Measurements from ENCODE around the gene CD7. TPM values are rescaled to one million over a fixed set of nuclear protein-coding genes. Genes with fewer than 3 reads are reported as not detected.

The CD7 gene
- total and polyA plus RNA-seq, 2 donors (not counting 3 experiments of a cell fraction or from before 2014, with no cell fraction given) = not detected

DNA sequence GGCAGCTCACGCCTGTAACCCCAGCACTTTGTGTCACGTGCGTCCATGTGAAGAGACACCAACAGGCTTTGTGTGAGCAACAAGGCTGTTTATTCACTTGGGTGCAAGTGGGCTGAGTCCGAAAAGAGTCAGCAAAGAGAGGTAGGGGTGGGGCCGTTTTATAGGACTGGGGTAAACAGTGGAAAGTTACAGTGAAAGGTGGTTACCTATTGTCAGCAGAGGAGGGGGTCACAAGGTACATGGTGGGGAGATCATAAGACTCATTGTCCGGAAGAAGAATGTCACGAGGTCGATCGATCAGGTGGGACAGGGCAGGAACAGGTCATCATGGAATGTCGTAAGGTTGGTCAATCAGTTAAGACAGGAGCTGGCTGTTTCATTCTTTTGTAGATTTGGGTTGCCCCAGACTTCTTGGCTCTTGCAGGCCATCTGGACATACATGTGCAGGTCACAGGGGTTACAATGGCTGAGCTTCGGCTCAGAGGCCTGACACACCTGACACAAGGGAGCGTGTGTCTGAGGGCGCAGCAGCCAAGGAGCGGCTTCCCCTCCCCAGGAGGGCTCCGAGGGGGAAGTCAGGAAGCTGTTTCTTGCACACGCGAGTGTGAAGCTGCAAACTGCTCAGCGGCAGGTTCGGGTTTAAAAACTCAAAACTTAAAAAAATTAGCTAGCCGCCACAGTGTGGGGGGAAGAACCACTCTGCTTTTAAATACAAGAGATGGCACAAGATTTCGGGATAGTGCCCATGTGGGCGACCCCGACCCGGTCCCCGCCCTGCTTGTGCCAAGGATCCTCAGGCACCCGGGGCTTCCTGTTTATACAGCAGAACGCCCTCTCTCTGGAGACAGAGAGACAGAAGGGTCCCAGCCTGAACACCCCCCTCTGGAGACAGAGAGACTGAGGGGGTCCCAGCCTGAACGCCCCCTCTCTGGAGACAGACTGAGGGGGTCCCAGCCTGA, 29.2 kb upstream of the CD7 start:
- no peaks in the 10 kb centered on the region for H3K27me3 ChIP-seq (ENCODE audit: control insufficient read depth in 2 of 2, insufficient read depth in 2 of 2, low read length in 2 of 2)
- no peaks in the 10 kb centered on the region for H3K9me3 ChIP-seq (replicated peaks; ENCODE audit: control insufficient read depth, insufficient read depth, low read length)
- H3K79me2 ChIP-seq (ENCODE audit: control insufficient read depth, insufficient read depth, low read length) = no peaks in the 10 kb centered on the region
- no peaks in the 10 kb centered on the region for H3K36me3 ChIP-seq (ENCODE audit: control insufficient read depth in 2 of 2, extremely low read depth in 1 of 2, insufficient read depth in 2 of 2, low read length in 2 of 2)
- POLR2A ChIA-PET = no interaction called here
- DNase-seq (ENCODE audit: low read depth, low spot score) = no peak
- no peaks in the 10 kb centered on the region for H3K9me1 ChIP-seq (replicated peaks; ENCODE audit: control insufficient read depth, extremely low read depth, insufficient read depth, low read length)
- TF ChIP-seq POLR2AphosphoS5 (IDR thresholded peaks at IDR 0.05; ENCODE audit: insufficient read depth, low read depth, low read length) = no peak
- no peak for TF ChIP-seq EZH2 (IDR thresholded peaks at IDR 0.05; ENCODE audit: borderline replicate concordance, low read depth, low read length, severe bottlenecking)
- TF ChIP-seq, protein P1, sequence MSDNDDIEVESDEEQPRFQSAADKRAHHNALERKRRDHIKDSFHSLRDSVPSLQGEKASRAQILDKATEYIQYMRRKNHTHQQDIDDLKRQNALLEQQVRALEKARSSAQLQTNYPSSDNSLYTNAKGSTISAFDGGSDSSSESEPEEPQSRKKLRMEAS (IDR thresholded peaks at IDR 0.05; ENCODE audit: insufficient read depth, insufficient read length) = no peak
- TF ChIP-seq, protein P2, sequence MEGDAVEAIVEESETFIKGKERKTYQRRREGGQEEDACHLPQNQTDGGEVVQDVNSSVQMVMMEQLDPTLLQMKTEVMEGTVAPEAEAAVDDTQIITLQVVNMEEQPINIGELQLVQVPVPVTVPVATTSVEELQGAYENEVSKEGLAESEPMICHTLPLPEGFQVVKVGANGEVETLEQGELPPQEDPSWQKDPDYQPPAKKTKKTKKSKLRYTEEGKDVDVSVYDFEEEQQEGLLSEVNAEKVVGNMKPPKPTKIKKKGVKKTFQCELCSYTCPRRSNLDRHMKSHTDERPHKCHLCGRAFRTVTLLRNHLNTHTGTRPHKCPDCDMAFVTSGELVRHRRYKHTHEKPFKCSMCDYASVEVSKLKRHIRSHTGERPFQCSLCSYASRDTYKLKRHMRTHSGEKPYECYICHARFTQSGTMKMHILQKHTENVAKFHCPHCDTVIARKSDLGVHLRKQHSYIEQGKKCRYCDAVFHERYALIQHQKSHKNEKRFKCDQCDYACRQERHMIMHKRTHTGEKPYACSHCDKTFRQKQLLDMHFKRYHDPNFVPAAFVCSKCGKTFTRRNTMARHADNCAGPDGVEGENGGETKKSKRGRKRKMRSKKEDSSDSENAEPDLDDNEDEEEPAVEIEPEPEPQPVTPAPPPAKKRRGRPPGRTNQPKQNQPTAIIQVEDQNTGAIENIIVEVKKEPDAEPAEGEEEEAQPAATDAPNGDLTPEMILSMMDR (IDR thresholded peaks at IDR 0.05; ENCODE audit: extremely low read depth in 1 of 2, insufficient read depth in 1 of 2, low read depth in 1 of 2, low read length in 2 of 2) = no peak
- no peak for TF ChIP-seq JUN (IDR thresholded peaks at IDR 0.05; ENCODE audit: borderline replicate concordance, insufficient read depth, insufficient read length, low read depth)
- no peak for TF ChIP-seq FOS (IDR thresholded peaks at IDR 0.05; ENCODE audit: borderline replicate concordance, insufficient read depth, low read length)
- TF ChIP-seq GATA2 (IDR thresholded peaks at IDR 0.05; ENCODE audit: insufficient read depth, insufficient read length, low read depth, low read length) = no peak
- no peak for TF ChIP-seq POLR2A (IDR thresholded peaks at IDR 0.05; ENCODE audit: low read depth, low read length)
- TF ChIP-seq MYC (IDR thresholded peaks at IDR 0.05; ENCODE audit: low read depth, low read length) = no peak
- intact Hi-C loops (cut with micrococcal nuclease) (no loop called here), dilution Hi-C loops (cut with MboI; ENCODE audit: extremely low pct_ligation_motif_present, low sequenced_read_pairs) (no loop called here)
- H2AFZ ChIP-seq (ENCODE audit: low read depth, low read length) = no peak overlapping the region
- CTCF ChIA-PET = interaction anchor here (1.8 kb wide), 1 partner anchor 10 kb away, joined by 6 read pairs; no protein-coding TSS in a partner anchor
- H4K20me1 ChIP-seq (replicated peaks; ENCODE audit: control insufficient read depth, extremely low read depth, insufficient read depth, low read length) = no peaks in the 10 kb centered on the region
- H3K4me1 ChIP-seq (ENCODE audit: control insufficient read depth, extremely low read depth, insufficient read depth, low read length) = no peaks in the 10 kb centered on the region
- BruUV-seq (replicated peaks) = no TSS peak
- no peak overlapping the region for H3K4me2 ChIP-seq (ENCODE audit: insufficient read depth, low read length)
- no peak overlapping the region for H3K27ac ChIP-seq (ENCODE audit: insufficient read depth, low read depth, low read length)
- no peak for FAIRE-seq
- no peak overlapping the region for H3K9ac ChIP-seq (replicated peaks; ENCODE audit: extremely low read depth, insufficient read depth, low read length)
- H3K4me3 ChIP-seq (replicated peaks in 1 of 3; ENCODE audit: insufficient read depth in 1 of 3, low read depth in 1 of 3, low read length in 3 of 3) = no peak overlapping the region

Measured in endothelial cell of umbilical vein (primary cell).